B cell (primary cell): ENCODE measurements around the gene RIC3.

Experiments
- CTCF ChIP-seq: fragments of 200-600 bp; IDR thresholded peaks from one replicate; pipeline ENCODE4 v1.8.0; 2022; ENCODE audit warnings: antibody characterized with exemption, mild to moderate bottlenecking
- EZH2 ChIP-seq: IDR thresholded peaks from 2 replicates; pipeline ENCODE4 v1.6.1; 2012; ENCODE audit warnings: borderline replicate concordance, low read depth, mild to moderate bottlenecking, moderate library complexity, low read length; ENCODE audit not compliant: insufficient read depth, poor library complexity, severe bottlenecking

DNA sequence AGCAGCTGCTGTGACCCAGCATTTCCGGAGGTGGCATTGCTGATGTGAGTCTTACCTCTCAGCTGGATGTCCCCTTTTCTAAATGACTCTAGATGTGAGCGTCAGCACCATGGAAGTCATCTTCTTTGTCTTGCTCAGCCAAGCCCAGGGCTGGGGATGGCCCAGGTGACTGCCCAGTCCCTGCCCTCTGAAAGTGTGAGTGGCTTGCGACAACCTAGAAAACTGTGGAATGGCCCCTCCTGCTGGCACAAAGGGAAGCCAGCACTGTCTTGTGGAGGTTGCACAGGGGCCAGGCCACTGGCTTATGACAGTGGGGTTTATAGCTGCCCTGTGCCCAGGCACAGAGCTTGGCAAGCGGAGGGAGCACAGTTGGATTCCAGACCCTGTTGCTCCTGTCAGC lies 81.6 kb downstream of the RIC3 start:
- no peak for TF ChIP-seq CTCF
- TF ChIP-seq EZH2 = no peak
